IPS-20b (cell line): Measurements from ENCODE around the gene C1QTNF5.

Source experiments
- H3K27ac ChIP-seq: one replicate; pipeline ENCODE4 v1.5.1; 2013; ENCODE audit warnings: low read length
- H3K27me3 ChIP-seq: 2 replicates; pipeline ENCODE4 v1.6.1; 2013; ENCODE audit warnings: mild to moderate bottlenecking, low read length, inconsistent platforms; ENCODE audit not compliant: insufficient read depth
- H3K36me3 ChIP-seq: 2 replicates; pipeline ENCODE4 v1.6.1; 2013; ENCODE audit warnings: low read depth, mild to moderate bottlenecking, inconsistent platforms, low read length, moderate library complexity; ENCODE audit not compliant: insufficient read depth
- H3K4me1 ChIP-seq: 2 replicates; pipeline ENCODE4 v1.6.1; 2013; ENCODE audit warnings: mild to moderate bottlenecking, control low read depth, inconsistent platforms, low read length, moderate library complexity; ENCODE audit not compliant: insufficient read depth
- H3K4me3 ChIP-seq: 2 replicates; pipeline ENCODE4 v1.5.1; 2013; ENCODE audit warnings: mild to moderate bottlenecking, low read length, inconsistent platforms
- H3K9ac ChIP-seq: 2 replicates; pipeline ENCODE4 v1.6.1; 2013; ENCODE audit warnings: low read depth, mild to moderate bottlenecking, inconsistent platforms, low read length, moderate library complexity
- H3K9me3 ChIP-seq: 2 replicates; pipeline ENCODE4 v1.6.1; 2013; ENCODE audit warnings: mild to moderate bottlenecking, low read depth, low read length, inconsistent platforms; ENCODE audit not compliant: insufficient read depth

C1QTNF5 gene

GRCh38 chr11:119347940-119348605 lies 7.4 kb upstream of the C1QTNF5 start:
- H3K4me3 ChIP-seq, result no peak overlapping the region
- H3K4me1 ChIP-seq, result no peaks in the 10 kb centered on the region
- H3K36me3 ChIP-seq, result no peaks in the 10 kb centered on the region
- no peak overlapping the region for H3K27ac ChIP-seq
- no peak overlapping the region for H3K9ac ChIP-seq
- no peaks in the 10 kb centered on the region for H3K9me3 ChIP-seq
- H3K27me3 ChIP-seq, result peaks cover 42% of the 10 kb centered on the region

DNA sequence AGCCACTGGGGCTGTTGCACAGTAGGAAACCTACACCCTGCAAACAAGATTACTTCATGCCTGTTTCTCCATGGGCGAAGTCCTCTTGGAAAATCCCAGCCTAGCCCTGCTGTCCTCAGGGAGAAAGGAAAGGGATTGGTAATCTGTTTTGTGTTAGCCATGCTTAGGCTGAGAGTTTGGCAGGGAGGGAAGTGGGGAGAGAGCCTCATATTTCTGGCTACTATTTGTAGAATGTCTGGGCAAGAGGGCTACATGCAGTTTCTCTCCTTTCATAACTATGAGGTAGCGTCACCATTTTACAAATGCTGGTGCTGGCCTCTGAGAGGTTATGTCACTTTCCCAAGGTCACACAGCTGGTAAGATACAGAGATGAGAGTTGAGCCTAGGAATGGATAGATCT lies 6.6 kb upstream of the C1QTNF5 start:
- no peaks in the 10 kb centered on the region for H3K36me3 ChIP-seq

DNA sequence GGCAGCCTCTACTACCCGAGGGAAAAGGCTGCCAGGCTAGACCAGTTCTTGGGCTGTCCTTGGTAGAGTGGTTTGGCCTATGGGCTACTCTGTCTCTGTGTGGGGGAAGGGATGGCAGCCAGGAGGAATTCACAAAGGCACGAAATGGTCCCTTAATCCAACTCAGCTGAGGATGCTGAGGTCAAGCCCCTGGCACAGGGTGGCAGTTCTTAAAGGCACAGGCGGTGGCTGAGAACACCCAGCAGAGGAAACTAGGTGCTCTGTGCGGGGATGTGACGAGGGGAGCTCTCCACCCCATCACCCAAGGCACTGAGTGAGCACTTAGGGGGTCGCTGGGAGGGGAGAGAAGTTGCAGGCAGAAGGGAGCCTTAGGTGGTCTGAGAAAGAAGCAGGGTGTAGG lies 5.9 kb upstream of the C1QTNF5 start, which contains the start of gene MFRP:
MFRP (minus strand) TSS at position 101 of the 400 bp plus-strand sequence. CDS start 192 bp downstream, outside the sequence.
- H3K4me3 ChIP-seq, result no peak within 1 kb of the TSS
- H3K9ac ChIP-seq, result no peak within 1 kb of the TSS
- H3K27me3 ChIP-seq, result peaks cover 56% of the 10 kb centered on the region
- no peaks in the 10 kb centered on the region for H3K4me1 ChIP-seq
- no peak within 1 kb of the TSS for H3K27ac ChIP-seq
- no peaks in the 10 kb centered on the region for H3K9me3 ChIP-seq
- no peaks in the 10 kb centered on the region for H3K36me3 ChIP-seq

More for the DNA sequence above, 6.6 kb upstream of the C1QTNF5 start:
- H3K4me1 ChIP-seq, result no peaks in the 10 kb centered on the region
- H3K9me3 ChIP-seq, result no peaks in the 10 kb centered on the region
- no peak overlapping the region for H3K9ac ChIP-seq
- peaks cover 50% of the 10 kb centered on the region for H3K27me3 ChIP-seq
- no peak overlapping the region for H3K27ac ChIP-seq
- H3K4me3 ChIP-seq, result no peak overlapping the region

DNA sequence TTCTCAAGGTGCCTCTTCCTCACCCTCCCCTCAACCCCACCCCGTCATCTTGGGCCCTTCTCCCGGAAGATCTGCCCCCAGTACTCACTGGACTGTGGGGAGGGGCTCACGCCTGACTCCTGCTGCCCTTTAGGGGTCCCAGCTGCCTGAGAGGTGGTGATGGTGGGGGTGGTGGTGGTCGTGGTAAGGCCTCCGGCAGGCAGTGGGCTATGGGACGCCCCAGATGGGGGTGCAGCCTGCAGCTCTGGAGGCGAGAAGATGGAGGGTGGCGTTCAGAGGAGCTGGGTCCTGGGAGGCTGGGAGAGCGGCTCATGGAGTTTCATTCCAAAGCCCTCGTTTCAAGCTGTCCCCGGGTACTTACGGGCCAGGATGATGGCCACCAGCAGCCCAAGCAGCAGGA lies 5.0 kb upstream of the C1QTNF5 start:
- H3K4me3 ChIP-seq, result no peak overlapping the region
- no peak overlapping the region for H3K27ac ChIP-seq
- no peaks in the 10 kb centered on the region for H3K36me3 ChIP-seq
- H3K4me1 ChIP-seq, result peaks cover 3% of the 10 kb centered on the region; the same call in 1 of the 2 replicates
- H3K27me3 ChIP-seq, result peaks cover 66% of the 10 kb centered on the region
- H3K9me3 ChIP-seq, result no peaks in the 10 kb centered on the region
- H3K9ac ChIP-seq, result no peak overlapping the region

- Histone ChIP-seq H3K9ac (no peak overlapping the region), H3K27ac (no peak overlapping the region), H3K36me3 (no peaks in the 10 kb centered on the region), H3K9me3 (no peaks in the 10 kb centered on the region), H3K4me3 (no peak overlapping the region), H3K27me3 (peaks cover 78% of the 10 kb centered on the region), H3K4me1 (peaks cover 3% of the 10 kb centered on the region; the same call in 1 of the 2 replicates)
Measured at GRCh38 chr11:119344291-119345010, 3.8 kb upstream of the C1QTNF5 start.

GRCh38 chr11:119343726-119344125 lies 3.0 kb upstream of the C1QTNF5 start:
- H3K27me3 ChIP-seq, result peaks cover 85% of the 10 kb centered on the region
- H3K9me3 ChIP-seq, result no peaks in the 10 kb centered on the region
- no peak overlapping the region for H3K9ac ChIP-seq
- no peak overlapping the region for H3K27ac ChIP-seq
- H3K36me3 ChIP-seq, result no peaks in the 10 kb centered on the region
- peaks cover 6% of the 10 kb centered on the region; the same call in 1 of the 2 replicates for H3K4me1 ChIP-seq
- no peak overlapping the region for H3K4me3 ChIP-seq

GRCh38 chr11:119342362-119343130 lies 1.9 kb upstream of the C1QTNF5 start:
- H3K36me3 ChIP-seq, result no peaks in the 10 kb centered on the region
- peaks cover 83% of the 10 kb centered on the region for H3K27me3 ChIP-seq
- peaks cover 12% of the 10 kb centered on the region; the same call in 1 of the 2 replicates for H3K4me1 ChIP-seq
- H3K9ac ChIP-seq, result no peak overlapping the region
- H3K9me3 ChIP-seq, result no peaks in the 10 kb centered on the region
- no peak overlapping the region for H3K4me3 ChIP-seq
- H3K27ac ChIP-seq, result no peak overlapping the region

DNA sequence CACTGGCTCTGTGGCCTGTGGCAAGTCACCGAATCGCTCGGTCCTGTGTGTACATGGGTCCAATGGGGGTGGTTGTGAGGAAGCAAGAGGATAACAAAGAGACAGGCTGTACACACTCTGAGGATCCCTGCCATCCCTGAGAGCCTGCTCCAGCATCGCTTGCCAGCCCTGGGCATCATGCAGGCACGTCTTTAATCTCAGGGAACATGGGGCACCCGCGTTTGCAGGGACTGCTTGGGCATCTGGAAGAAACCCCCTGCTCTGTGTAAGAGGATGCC lies 1.3 kb upstream of the C1QTNF5 start:
- Histone ChIP-seq H3K27me3 (peaks cover 78% of the 10 kb centered on the region), H3K36me3 (peaks cover 2% of the 10 kb centered on the region; the same call in 1 of the 2 replicates), H3K9me3 (no peaks in the 10 kb centered on the region), H3K27ac (no peak overlapping the region), H3K9ac (no peak overlapping the region), H3K4me1 (peaks cover 18% of the 10 kb centered on the region; the same call in 1 of the 2 replicates), H3K4me3 (no peak overlapping the region)

DNA sequence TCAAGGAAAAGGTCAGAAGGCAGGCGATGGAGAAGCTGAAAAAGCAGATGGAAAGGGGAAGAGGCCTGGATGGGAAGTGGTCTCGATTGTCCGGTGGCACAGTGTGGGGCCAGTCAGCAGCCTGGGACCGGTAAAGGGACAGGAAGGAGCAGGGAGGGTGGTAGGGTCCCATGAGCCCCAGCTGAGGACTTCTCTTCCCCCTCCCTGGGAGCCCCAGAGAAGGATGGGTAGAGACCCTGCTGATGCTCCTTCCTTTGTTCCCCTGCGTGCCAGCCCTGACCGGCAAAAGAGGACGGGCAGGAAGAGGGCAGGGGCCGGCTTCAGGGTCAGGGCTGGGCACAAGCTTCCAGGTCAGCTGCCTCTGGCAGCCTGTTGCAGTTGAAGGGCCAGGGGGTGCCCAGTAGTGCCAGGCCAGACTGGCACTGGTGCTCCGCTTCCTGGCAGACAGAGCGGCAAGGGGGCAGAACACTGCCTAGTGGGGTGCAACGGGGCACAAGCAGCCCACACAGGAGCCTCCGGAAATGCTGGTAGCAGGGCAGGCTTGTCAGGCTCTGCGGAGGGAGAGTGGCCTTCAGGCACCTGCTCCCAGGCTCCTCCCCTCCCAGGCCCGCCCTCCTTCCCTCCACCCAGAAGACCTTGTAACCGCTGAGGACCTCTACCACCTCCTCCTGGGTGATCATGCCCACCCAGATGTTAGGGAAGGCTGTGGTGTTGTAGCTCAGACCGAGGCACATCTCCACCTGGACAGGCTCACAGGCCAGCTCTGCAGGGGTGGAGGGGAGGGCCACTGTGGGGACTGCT lies 739 bp upstream of the C1QTNF5 start:
- peaks cover 73% of the 10 kb centered on the region for H3K27me3 ChIP-seq
- peaks cover 19% of the 10 kb centered on the region; the same call in 1 of the 2 replicates for H3K4me1 ChIP-seq
- no peak overlapping the region for H3K27ac ChIP-seq
- H3K9ac ChIP-seq, result no peak overlapping the region
- H3K4me3 ChIP-seq, result peak overlapping the region; percentile 63; the same call in 1 of the 2 replicates
- no peaks in the 10 kb centered on the region for H3K9me3 ChIP-seq
- peaks cover 7% of the 10 kb centered on the region; the same call in 1 of the 2 replicates for H3K36me3 ChIP-seq

DNA sequence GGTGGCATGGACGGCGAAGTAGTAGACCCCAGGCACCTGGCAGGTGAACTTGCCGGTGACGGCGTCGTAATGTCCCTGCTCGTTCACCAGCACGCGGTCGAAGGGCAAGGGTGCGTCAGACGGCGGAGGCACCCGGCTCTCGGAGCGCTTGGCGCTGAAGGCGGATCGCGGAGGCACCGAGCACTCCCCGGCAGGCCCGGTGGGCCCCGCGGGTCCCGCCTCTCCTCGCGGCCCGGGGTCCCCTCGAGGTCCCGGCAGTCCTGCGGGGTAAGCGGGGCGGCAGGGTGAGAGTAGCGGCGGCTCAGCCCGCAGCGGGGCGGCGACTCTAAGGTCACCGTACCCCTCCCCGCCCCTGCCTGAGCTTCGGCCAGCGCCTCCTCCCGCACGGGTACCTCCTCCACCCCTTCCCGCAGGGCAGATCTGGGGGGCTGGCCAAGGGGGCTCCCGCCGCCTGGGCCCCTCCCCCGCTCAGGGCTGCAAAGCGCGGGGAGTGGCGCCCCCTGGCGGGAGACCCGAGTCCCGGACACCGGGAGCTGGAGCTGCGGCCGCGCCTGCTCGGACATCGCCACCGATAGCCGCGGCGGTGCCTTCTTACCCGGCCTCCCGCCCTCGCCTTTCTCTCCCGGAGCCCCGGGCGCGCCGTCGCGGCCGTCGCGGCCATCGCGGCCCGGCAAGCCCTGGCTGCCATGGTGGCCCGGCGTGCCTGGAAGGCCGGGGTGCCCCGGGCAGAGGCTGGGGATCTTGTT lies 921 bp downstream of the C1QTNF5 start:
- H3K27me3 ChIP-seq, result peaks cover 57% of the 10 kb centered on the region
- H3K9me3 ChIP-seq, result no peaks in the 10 kb centered on the region
- H3K4me3 ChIP-seq, result peak overlapping the region; percentile 63; the same call in 1 of the 2 replicates
- H3K4me1 ChIP-seq, result peaks cover 19% of the 10 kb centered on the region; the same call in 1 of the 2 replicates
- peaks cover 14% of the 10 kb centered on the region for H3K36me3 ChIP-seq
- no peak overlapping the region for H3K27ac ChIP-seq
- H3K9ac ChIP-seq, result peak overlapping the region; percentile 21; the same call in 1 of the 2 replicates
